AG08395 (cell line): ENCODE data around the gene DUS2.
A peak's percentile ranks its signal among the peaks of the same experiment; 100 is the strongest.
"Not testable (repeated sequence)": the region's sequence is repeated elsewhere in the genome, so short reads cannot be mapped to it uniquely, and the experiment has no call there.

ENCODE experiments used
- DNase-seq: peaks from one replicate; pipeline ENCODE4 v3.0.0; 2012; ENCODE audit warnings: mixed read lengths, low spot score

The DUS2 gene

GRCh38 chr16:67998779-67999688 is 24.1 kb upstream of the DUS2 start, which contains the start of gene DPEP2:
TSS of gene DPEP2 (minus strand) at chr16:67999484. CDS start at chr16:67993212, 6,272 bp downstream.
- DNase-seq: not testable (repeated sequence)

- DNase-seq: no peak
Measured at GRCh38 chr16:67999985-68000384, 23.1 kb upstream of the DUS2 start.

DNA sequence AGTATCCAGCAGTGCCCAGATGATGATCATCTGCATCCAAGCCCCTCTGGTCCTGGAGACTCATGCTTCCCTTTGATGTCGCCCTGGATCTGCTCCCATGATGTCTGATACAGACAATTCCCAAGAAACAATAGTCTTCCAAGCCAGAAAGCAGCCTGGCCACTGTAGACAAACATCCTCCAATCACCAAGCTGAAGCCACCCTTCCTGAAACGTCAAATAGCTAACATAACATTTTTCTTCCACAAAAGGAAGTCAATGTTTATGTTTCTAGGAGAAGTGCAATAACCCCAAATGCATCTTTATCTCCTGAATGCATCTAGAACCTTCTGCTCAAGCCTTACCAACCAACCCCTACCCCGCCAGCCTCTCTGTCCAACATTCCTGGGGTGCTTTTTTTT is 22.6 kb upstream of the DUS2 start:
- DNase-seq: no peak

DNA sequence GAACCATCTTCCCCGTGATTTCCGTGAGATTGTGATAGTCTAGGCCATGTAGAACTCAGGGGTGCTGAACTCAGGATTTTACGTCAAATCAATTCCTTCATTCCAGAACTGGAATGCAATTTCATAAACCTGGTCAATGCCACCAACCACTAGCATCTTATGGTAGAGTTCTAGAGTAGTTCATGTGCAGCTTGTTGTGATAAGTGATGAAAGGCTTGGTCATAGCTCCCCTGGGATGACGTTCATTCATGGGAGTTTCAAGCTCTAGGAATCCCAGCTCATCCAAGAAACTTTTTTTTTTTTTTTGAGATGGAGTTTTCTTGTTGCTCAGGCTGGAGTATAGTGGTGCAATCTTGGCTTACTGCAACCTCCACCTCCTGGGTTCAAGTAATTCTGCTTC is 20.1 kb upstream of the DUS2 start:
- DNase-seq: no peak

DNA sequence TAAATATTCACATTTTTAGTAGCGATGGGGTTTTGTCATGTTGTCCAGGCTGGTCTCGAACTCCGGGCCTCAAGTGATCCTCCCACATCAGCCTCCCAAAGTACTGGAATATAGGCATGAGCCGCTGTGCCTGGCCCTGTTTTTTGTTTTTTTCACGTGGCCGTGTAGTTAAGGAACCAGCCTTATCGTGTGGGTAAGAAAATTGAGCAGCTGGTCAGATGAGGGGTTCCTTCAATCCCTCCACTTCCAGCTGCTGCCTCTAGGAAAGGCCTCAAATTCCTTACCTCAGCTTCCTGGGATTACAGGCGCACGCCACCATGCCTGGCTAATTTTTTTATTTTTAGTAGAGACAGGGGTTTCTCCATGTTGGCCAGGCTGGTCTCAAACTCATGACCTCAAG is 17.9 kb upstream of the DUS2 start:
- no peak for DNase-seq

- no peak for DNase-seq
Measured at GRCh38 chr16:68005786-68006286, 17.2 kb upstream of the DUS2 start.

GRCh38 chr16:68009157-68009735 is 13.8 kb upstream of the DUS2 start:
- no peak for DNase-seq

DNA sequence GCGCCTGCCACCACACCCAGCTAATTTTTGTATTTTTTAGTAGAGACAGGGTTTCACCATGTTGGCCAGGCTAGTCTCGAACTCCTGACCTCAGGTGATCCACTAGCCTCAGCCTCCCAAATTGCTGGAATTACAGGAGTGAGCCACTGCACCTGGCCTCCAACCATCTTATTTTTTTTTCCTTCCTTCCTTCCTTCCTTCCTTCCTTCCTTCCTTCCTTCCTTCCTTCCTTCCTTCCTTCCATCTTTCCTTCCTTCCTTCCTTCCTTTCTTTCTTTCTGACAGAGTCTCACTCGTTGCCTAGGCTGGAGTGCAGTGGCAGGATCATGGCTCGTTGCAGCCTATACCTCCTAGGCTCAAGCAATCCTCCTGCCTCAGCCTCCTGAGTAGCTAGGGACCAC is 13.2 kb upstream of the DUS2 start:
- DNase-seq: not testable (repeated sequence)

DNA sequence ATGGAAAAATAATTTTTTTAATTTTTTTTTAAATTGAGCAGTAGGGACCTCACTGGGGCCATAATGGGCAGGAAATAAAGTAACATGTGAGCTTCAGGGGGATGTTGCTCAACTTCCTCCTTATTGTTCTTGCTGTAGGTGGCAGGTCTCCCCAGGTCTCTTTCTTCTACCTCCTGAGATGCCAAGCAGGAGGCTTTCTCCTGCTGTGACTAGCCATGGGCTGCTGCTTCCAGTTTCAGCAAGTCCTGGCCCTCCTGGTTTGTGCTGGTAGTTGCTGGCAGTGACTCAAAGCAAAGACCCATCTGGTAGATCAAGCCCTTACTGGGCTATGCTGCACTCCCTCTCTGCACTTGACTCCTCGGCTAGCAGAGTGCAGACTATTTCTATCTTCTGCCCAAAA is 9.6 kb upstream of the DUS2 start:
- no peak for DNase-seq

DNA sequence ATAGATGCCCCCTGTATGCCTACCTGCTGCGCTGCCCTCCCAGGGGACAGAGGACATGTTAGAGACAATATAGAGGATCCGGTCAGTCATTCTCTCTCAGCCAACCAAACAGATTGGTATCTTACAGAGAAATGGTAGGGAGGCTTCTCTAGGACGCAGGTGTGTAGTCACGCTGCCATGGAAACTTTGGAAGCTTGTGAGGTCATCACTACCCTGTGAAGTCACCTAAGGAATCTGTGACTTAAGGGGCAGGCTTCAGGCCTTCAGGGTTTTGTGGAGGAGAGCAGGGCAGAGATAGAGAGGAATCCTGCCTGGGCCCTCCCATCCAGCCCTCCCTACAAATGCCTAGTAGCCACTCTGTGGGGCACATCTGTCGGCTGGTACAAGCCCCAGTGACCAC is 7.4 kb upstream of the DUS2 start, which contains the start of gene DPEP2NB:
DPEP2NB (minus strand) TSS at position 231 of the 400 bp plus-strand sequence; CDS start at position 90, 141 bp downstream.
- DNase-seq: no peak

DNA sequence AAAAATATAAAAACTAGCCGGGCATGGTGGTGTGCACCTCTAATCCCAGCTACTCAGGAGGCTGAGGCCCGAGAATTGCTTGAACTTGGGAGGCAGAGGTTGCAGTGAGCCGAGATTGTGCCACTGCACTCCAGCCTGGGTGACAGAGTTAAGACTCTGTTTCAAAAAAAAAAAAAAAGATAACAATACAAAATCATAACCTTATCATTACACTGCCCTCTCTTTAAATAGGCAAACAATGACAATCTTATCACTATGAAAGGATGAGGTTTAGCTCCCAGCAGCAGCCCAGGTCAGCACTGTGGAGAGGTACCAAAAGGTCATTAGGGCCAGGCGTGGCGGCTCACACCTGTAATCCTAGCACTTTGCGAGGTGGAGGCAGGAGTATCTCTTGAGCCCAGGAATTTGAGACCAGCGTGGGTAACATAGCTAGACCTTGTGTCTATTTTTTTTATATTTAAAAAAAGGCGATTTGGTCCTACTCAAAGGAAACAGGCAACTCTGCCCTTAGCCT is 3.9 kb upstream of the DUS2 start:
- DNase-seq: no peak

GRCh38 chr16:68021490-68021889 is 1.6 kb upstream of the DUS2 start:
- no peak for DNase-seq

DNA sequence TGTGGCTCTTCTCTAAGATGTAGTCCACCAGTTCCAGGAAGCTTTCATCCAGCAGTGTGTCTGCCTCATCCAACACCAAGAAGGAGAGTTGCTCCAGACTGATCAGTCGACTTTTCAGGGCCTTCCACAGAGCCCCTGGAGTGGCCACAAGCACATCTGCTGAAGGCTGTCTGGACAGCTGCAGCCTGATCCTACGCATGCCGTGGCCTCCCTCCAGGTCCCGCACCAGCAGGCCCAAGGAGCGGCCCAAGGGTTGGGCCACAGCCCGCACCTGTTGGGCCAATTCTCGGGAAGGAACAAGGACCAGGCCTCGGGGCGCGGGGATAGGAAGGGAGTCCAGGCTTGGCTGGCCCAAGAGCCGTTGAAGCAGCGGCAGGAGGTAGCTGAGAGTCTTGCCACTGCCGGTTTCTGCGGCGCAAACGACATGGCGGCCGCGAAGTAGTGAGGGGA is 781 bp upstream of the DUS2 start:
- DNase-seq: no peak

GRCh38 chr16:68028996-68029395 is 5.9 kb downstream of the DUS2 start:
- no peak for DNase-seq

GRCh38 chr16:68030108-68030507 is 7.0 kb downstream of the DUS2 start:
- not testable (repeated sequence) for DNase-seq

DNA sequence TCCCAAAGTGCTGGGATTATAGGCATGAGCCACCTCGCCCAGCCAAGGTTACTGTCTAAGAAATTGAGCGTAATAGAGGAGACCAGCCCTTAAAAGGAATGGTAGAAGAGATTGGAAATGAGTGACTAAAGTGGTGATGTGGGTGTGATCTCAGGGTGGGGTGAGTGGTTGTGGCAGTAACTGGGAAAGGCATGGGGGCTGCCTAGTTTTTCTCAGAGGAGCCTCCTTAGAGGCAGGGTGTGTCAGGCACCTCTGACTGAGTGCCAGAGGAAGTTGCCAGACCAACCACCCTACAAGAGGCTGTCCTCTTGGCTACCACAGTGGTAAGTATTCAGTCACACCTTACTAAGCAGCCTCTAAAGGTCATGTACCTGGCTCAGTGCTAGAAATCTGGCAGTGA is 8.9 kb downstream of the DUS2 start:
- no peak for DNase-seq

DNA sequence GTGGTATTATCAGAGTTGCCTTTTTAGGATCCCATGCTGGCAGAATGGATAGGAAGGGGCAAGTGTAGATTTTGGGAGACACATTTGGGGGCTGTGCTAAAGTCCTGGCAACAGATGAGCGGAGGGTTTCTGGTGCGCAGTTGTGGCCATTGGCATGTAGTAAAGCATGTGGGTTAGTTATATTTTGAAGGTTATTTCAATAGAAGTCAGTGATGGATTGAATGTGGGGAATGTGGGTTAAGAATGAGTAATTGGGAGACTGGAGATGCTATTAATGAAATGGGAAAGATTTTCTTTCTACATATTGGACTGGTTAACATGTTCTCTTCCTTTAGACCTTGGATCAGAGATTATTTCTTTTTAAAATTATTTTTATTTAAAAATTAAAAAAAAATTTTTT is 10.0 kb downstream of the DUS2 start:
- DNase-seq: no peak

GRCh38 chr16:68035227-68035626 is 12.1 kb downstream of the DUS2 start:
- DNase-seq: no peak

DNA sequence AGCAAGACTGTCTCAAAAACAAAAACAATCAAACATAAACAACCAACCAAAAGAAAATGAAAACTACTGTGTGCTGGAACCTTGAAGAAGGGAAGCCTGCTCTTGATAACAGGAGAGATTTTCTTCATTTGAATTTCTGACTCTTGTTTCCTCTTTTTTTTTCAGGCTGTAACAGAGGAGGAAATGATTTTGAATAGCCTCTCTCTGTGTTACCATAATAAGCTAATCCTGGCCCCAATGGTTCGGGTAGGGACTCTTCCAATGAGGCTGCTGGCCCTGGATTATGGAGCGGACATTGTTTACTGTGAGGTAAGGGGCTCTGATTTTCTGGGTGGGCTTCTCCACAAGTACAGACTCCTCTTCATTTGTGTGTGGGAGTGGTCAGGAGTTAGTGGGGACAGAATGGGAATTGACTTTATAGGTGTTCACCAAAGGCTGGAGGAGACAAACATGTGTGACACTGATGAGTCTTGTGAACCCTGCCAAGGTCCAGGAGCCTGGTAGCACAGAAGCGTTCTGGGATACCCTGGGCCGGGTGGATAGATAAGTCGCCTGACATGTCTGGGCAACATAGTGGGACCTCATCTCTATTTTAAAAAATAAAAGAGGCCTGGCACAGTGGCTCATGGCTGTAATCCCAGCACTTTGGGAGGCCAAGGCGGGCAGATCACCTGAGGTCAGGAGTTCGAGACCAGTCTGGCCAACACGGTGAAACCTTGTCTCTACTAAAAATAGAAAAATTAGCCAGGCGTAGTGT is 14.9 kb downstream of the DUS2 start:
- no peak for DNase-seq

DNA sequence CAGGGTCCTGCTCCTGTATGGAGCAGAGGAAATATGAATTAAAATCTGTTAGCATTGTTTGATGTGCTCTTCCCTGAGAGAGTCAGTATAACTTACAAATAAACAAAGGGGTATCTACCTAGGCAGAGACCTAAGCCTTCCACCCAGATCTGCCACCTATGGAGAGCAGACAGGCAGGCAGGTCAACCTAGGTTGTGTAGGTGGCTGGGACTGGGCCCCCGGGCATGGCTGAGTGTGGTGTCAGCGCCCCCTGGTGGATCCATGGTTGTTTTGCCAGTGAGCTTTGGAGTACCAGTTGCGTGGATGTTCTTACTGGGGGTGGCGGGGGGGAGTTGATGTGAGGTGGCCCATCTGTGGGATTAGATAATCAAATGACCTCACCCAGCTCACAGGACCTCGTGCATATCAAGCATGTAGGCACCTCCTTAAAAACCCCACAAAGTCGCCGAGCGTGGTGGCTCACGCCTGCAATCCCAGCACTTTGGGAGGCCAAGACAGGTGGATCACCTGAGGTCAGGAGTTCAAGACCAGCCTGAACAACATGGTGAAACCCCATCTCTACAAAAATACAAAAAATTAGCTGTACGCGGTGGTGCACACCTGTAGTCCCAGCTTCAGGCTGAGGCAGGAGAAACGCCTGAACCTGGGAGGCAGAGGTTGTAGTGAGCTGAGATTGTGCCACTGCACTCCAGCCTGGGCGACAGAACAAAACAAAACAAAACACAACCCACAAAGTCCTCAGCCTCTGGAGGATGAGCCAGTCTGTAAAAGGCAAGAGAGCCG is 17.6 kb downstream of the DUS2 start:
- peak; percentile 80 for DNase-seq

DNA sequence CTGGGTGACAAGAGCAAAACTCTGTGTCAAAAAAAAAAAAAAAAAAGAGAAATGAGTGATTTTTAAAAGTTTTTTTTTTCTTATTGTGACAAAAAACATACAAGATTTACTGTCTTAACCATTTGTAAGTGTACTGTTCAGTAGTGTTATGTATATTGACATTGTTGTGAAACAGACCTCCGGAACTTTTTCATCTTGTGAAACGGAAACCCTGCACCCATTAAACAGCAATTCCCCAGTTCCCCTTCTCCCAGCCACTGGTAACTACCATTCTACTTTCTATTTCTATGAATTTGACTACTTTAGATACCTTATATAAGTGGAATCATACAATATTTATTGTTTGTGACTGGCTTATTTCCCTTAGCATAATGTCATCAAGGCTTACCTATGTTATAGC is 18.7 kb downstream of the DUS2 start:
- no peak for DNase-seq
